GM10266 (cell line): ENCODE results near the gene PCSK9.

Source experiments
- DNase-seq: peaks from one replicate; pipeline ENCODE4 v3.0.0; 2012; ENCODE audit errors: extremely low spot score
- CTCF ChIP-seq: IDR thresholded peaks from 2 replicates; pipeline ENCODE4 v1.5.1; 2012; ENCODE audit warnings: mild to moderate bottlenecking, low read depth; ENCODE audit not compliant: control insufficient read depth, insufficient read depth; ENCODE audit errors: missing control alignments

PCSK9 gene

GRCh38 chr1:55071477-55071876 lies 32.1 kb downstream of the PCSK9 start:
- DNase-seq, result no peak
- peak; percentile 51 for TF ChIP-seq CTCF

DNA sequence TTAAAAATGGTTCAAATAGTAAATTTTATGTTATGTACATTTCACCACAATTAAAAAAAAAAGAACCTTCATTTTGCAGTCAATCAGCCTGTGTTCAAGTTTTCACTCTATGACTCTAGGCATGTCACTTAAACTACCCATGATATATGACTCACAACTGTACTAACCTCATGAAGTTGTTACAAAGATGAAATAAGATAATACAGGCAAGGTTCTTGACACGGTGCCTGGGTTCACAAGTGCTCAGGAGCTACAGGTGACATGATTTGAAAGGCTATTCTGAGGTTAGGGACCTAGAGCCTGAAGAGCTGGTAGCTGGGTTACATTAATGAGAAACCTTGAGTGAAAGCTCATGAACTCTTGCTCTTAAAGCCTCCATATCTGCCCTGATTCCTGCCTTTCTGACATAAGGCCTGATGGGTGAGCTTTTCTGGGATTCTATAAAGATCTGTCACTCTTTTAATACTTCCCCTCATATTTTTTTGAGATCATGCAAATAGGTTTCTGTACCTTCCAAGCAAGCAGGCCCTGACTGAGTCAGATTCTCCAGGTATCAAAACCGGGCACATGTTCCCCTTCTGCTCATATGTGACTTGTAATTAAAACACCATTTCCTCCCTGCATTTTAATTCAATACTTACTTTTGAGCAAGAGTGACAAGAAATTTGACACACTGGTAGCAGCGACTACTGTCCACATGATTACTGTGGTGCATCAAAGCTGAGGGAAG lies 34.0 kb downstream of the PCSK9 start:
- no peak for DNase-seq
- TF ChIP-seq CTCF, result no peak

- DNase-seq, result no peak
- no peak for TF ChIP-seq CTCF
Measured at GRCh38 chr1:55074455-55074854, 35.1 kb downstream of the PCSK9 start.

DNA sequence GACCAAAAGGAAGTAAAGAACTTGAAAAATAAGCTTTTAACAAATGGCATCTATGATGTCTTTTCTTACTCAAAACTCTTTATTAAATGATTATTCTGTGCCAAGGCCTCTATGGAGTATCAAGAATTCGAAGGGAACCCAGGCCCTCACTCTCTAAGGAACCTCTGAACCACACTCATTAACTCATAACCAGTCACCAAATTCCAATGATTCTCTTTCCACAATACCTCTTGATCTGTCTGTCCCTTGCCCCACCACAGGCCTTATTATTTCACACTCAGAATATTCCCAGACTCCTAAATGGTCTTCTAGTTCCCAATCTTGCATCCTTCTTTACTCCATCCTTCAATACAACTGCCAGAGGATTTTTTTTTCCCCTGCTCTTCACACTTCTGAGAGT lies 37.0 kb downstream of the PCSK9 start:
- TF ChIP-seq CTCF, result no peak

DNA sequence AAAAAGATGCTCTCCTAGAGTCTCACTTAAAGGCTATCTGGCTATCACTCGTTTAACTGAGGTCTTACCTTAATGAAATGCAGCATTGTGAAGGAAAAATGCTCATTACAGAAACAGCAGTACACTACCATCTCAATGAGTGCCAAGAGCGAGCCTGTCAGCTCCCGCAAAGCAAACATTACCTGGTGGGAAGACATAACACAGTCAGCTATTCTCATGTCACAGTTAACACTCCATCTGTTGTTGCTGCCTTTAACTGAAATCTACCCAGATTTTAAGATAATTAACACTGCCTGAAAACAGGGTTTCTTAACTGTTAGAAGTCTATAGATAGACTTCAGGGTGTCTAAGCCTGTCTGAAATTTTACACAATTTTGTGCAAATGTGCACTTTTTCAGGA lies 39.1 kb downstream of the PCSK9 start:
- DNase-seq, result no peak
- TF ChIP-seq CTCF, result no peak

More for the DNA sequence above, 37.0 kb downstream of the PCSK9 start:
- no peak for DNase-seq

- no peak for TF ChIP-seq CTCF
- DNase-seq, result no peak
Measured at GRCh38 chr1:55079651-55080050, 40.3 kb downstream of the PCSK9 start.

DNA sequence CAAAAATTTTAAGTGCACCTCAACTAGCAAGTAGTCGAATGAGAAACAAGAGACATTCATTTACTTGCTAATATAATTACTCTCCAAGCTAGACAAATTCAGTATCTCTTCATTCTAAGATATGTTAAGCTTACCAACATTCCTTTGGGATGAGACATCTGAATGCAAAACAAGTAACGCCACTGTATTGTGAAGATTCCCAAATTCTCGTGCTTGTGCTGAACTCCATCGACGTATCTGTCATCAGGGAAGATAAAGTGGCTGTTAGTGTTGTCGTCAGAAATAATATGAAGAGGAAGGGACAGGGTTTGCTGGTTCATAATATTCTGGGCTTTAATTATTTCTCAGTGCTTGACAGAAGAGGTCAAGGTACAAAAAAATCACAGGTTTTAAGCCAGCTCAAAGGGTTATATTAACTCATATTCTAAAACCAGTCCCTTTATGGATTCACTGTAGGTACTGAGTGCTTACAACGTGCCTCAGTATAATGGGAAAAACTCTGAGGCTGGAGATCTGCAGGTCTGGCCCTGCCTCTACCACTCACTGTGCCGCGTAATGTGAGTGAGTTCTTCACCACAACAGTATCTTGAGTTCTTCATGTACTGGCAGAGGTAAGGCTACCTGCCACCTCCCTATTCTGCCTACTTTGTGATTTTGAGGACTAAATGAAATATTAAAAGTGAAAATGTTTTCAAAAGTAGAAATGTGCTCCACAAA lies 42.0 kb downstream of the PCSK9 start:
- TF ChIP-seq CTCF, result no peak

More for the DNA sequence above, 42.0 kb downstream of the PCSK9 start:
- DNase-seq, result no peak
